H1 (cell line): ENCODE measurements around the gene QSOX1.

ENCODE experiments used
- EGR1 ChIP-seq: IDR thresholded peaks from 2 replicates; pipeline ENCODE4 v1.6.1; 2011; ENCODE audit warnings: low read depth, low read length, borderline replicate concordance
- TF ChIP-seq, protein P1 (sequence below), 3 experiments: IDR thresholded peaks; 1 replicate in 2 of 3; 2 replicates in 1 of 3; pipeline versions ENCODE4 v1.5.1 to v1.6.1; 2011; ENCODE audit warnings: low read length in 3 of 3, mild to moderate bottlenecking in 3 of 3, inconsistent platforms in 2 of 3, low read depth in 1 of 3, moderate library complexity in 1 of 3; ENCODE audit not compliant: insufficient read depth in 1 of 3; ENCODE audit errors: control extremely low read depth in 1 of 3
- TF ChIP-seq, protein P2 (sequence below): IDR thresholded peaks from 2 replicates; pipeline ENCODE4 v1.6.1; 2012; ENCODE audit warnings: low read length, inconsistent platforms

DNA sequence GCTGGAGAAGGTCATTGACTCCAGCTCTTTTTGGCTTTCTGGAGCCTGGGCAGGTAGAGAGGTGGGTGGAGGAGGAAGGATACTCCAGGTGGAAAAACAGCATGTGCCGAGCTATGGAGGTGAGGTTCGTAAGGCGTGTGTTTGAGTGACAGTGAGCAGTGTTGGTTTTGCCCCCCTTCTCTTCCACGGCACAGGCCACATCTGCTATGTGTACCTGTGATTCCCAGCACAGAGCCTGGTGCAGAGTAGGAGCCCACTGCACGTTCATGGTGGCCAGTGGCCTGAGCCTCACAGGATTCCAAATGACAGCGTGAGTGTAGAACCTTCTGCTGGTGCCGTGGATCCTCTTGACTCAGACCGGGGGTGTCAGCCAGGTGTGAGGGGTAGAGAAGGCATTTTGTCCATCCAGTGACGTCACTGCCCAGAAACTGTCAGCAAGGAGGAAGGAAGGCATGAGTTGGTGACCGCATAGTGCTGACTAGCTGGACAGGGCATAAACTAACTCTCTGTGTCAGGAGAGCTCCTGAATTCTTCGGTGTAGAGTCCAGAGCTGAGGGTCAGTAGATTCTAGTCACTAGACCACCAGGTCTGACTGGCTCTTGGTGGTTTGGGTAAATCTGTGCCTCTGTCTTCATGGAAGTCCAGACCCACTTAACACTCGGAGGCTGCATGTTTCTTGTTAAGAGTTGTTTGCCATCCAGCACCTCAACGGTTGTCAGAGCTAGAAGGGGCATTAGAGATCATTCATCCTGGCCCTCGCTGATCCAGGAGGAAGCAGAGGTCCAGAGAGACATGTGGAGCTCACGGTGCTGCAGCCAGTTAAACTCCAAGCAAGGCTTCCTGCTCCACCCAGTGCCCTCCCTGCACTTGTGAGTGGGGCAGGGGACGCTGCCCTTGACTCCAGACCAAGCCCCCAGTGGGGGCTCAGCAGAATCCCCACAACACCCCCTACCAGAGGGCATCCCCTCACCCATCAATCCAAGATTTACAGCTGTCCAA, 3.8 kb downstream of the QSOX1 start:
- TF ChIP-seq EGR1: no peak
- TF ChIP-seq, protein P1, sequence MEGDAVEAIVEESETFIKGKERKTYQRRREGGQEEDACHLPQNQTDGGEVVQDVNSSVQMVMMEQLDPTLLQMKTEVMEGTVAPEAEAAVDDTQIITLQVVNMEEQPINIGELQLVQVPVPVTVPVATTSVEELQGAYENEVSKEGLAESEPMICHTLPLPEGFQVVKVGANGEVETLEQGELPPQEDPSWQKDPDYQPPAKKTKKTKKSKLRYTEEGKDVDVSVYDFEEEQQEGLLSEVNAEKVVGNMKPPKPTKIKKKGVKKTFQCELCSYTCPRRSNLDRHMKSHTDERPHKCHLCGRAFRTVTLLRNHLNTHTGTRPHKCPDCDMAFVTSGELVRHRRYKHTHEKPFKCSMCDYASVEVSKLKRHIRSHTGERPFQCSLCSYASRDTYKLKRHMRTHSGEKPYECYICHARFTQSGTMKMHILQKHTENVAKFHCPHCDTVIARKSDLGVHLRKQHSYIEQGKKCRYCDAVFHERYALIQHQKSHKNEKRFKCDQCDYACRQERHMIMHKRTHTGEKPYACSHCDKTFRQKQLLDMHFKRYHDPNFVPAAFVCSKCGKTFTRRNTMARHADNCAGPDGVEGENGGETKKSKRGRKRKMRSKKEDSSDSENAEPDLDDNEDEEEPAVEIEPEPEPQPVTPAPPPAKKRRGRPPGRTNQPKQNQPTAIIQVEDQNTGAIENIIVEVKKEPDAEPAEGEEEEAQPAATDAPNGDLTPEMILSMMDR (IDR thresholded peaks at IDR 0.05; ENCODE audit: control extremely low read depth in 1 of 3, insufficient read depth in 1 of 3, low read depth in 1 of 3, low read length in 3 of 3): no peak
- TF ChIP-seq, protein P2, sequence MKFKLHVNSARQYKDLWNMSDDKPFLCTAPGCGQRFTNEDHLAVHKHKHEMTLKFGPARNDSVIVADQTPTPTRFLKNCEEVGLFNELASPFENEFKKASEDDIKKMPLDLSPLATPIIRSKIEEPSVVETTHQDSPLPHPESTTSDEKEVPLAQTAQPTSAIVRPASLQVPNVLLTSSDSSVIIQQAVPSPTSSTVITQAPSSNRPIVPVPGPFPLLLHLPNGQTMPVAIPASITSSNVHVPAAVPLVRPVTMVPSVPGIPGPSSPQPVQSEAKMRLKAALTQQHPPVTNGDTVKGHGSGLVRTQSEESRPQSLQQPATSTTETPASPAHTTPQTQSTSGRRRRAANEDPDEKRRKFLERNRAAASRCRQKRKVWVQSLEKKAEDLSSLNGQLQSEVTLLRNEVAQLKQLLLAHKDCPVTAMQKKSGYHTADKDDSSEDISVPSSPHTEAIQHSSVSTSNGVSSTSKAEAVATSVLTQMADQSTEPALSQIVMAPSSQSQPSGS: no peak
